ENCODE results near the gene PCNX2. TPM values are rescaled to one million over a fixed set of nuclear protein-coding genes. Genes with fewer than 3 reads are reported as not detected.

The PCNX2 gene
- total and polyA plus RNA-seq, 2 of the 8 experiments (the other 6 are each of a cell fraction or from before 2014, with no cell fraction given): 46.1 to 57.6 TPM

DNA sequence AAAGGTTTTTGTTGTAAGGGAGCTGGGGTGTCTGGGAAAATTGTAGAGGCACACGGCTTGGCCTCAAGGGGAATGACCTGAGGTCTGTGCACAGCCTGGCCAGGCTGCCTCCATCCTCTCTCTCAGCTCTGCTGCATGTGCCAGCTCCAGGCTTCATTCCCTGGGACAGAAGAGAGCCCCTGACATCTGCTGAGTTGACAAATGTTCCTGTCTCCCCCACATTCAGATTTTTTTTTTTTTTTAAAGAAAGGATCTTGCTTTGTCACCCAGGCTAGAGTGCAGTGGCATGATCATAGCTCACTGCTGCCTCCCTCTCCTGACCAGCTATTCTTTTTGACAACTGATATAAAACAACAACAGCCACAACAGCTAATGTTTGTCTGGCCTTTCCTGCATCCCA, 84.4 kb downstream of the PCNX2 start:
- no peak overlapping the region for H3K18ac ChIP-seq (ENCODE audit: extremely low read depth, low read length)
- no peak overlapping the region for H4K91ac ChIP-seq (replicated peaks; ENCODE audit: insufficient read length, low read length)
- H2BK15ac ChIP-seq (ENCODE audit: low read length): no peak overlapping the region
- H3K4me1 ChIP-seq (replicated peaks in 1 of 4; ENCODE audit: control insufficient read depth in 3 of 4, insufficient read depth in 4 of 4, low read length in 3 of 4): no peaks in the 10 kb centered on the region
- no peaks in the 10 kb centered on the region for H3K79me2 ChIP-seq (ENCODE audit: control insufficient read depth in 1 of 2, insufficient read depth in 2 of 2, low read length in 2 of 2)
- H3K4ac ChIP-seq (replicated peaks; ENCODE audit: insufficient read length, low read depth, low read length): no peak overlapping the region
- H3K27ac ChIP-seq (ENCODE audit: low read depth, low read length): no peak overlapping the region
- FAIRE-seq (no peak), DNase-seq (ENCODE audit: low read depth in 1 of 2, low spot score in 2 of 2) (no peak)
- no peak overlapping the region for H3K14ac ChIP-seq (ENCODE audit: insufficient read length)
- H4K8ac ChIP-seq (ENCODE audit: extremely low read depth, insufficient read depth, low read length): no peak overlapping the region
- CTCF ChIA-PET (ENCODE audit: partially characterized antibody): no interaction called here
- no peak overlapping the region for H2AFZ ChIP-seq (ENCODE audit: low read length)
- H3K27me3 ChIP-seq (replicated peaks in 1 of 4; ENCODE audit: control insufficient read depth in 3 of 4, extremely low read depth in 1 of 4, insufficient read depth in 3 of 4, low read length in 3 of 4): no peaks in the 10 kb centered on the region
- H3K4me3 ChIP-seq (ENCODE audit: extremely low read depth in 1 of 4, insufficient read depth in 2 of 4, low read depth in 3 of 4, low read length in 4 of 4): no peak overlapping the region
- H3K36me3 ChIP-seq (ENCODE audit: control insufficient read depth in 2 of 4, insufficient read depth in 4 of 4, low read length in 3 of 4): peaks cover 0 to 21% (median 13%) of the 10 kb centered on the region in 4 experiments; a peak in 4 of 8 replicates
- H2BK12ac ChIP-seq (ENCODE audit: low read depth, low read length): no peak overlapping the region
- TF ChIP-seq SIX5 (IDR thresholded peaks at IDR 0.05; ENCODE audit: low read depth, low read length) (no peak), ZNF274 (IDR thresholded peaks at IDR 0.05; ENCODE audit: borderline replicate concordance, extremely low read depth, low read length) (no peak), EGR1 (IDR thresholded peaks at IDR 0.05; ENCODE audit: borderline replicate concordance, low read depth, low read length) (no peak), CTCF (IDR thresholded peaks at IDR 0.05; ENCODE audit: control extremely low read depth in 1 of 3, insufficient read depth in 1 of 3, low read depth in 1 of 3, low read length in 3 of 3) (no peak), RBBP5 (IDR thresholded peaks at IDR 0.05; ENCODE audit: borderline replicate concordance, low read depth, low read length) (no peak), SIRT6 (IDR thresholded peaks at IDR 0.05; ENCODE audit: low read length) (no peak), TAF7 (optimal IDR thresholded peaks at IDR 0.05; ENCODE audit: borderline replicate concordance, low read depth, low read length) (no peak), CHD1 (IDR thresholded peaks at IDR 0.05; ENCODE audit: low read depth, low read length) (no peak)
- TF ChIP-seq, protein P1, sequence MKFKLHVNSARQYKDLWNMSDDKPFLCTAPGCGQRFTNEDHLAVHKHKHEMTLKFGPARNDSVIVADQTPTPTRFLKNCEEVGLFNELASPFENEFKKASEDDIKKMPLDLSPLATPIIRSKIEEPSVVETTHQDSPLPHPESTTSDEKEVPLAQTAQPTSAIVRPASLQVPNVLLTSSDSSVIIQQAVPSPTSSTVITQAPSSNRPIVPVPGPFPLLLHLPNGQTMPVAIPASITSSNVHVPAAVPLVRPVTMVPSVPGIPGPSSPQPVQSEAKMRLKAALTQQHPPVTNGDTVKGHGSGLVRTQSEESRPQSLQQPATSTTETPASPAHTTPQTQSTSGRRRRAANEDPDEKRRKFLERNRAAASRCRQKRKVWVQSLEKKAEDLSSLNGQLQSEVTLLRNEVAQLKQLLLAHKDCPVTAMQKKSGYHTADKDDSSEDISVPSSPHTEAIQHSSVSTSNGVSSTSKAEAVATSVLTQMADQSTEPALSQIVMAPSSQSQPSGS (IDR thresholded peaks at IDR 0.05; ENCODE audit: low read length): no peak
- no peak overlapping the region for H2BK20ac ChIP-seq (ENCODE audit: low read length)
- no peak overlapping the region for H3K9ac ChIP-seq (replicated peaks in 1 of 4; ENCODE audit: extremely low read depth in 1 of 4, low read depth in 3 of 4, low read length in 3 of 4)
- H3K23ac ChIP-seq (ENCODE audit: insufficient read length): no peak overlapping the region
- no peaks in the 10 kb centered on the region for H3K9me3 ChIP-seq (ENCODE audit: insufficient read depth in 2 of 2, low read depth in 1 of 2, low read length in 1 of 2)
- H2BK5ac ChIP-seq (ENCODE audit: low read depth, low read length): no peak overlapping the region
- no peak overlapping the region for H4K5ac ChIP-seq (ENCODE audit: insufficient read length, low read depth, low read length)
- H2AK5ac ChIP-seq (ENCODE audit: low read depth, low read length): no peak overlapping the region
- no peak overlapping the region for H2BK120ac ChIP-seq (replicated peaks; ENCODE audit: low read depth, low read length)
- no peaks in the 10 kb centered on the region for H3K23me2 ChIP-seq (ENCODE audit: low read depth, low read length)
- H3K79me1 ChIP-seq (ENCODE audit: low read depth, low read length): no peaks in the 10 kb centered on the region
- H3K4me2 ChIP-seq (ENCODE audit: insufficient read depth in 1 of 2, low read depth in 2 of 2, low read length in 2 of 2): no peak overlapping the region
- no peak overlapping the region for H3K56ac ChIP-seq (replicated peaks; ENCODE audit: insufficient read length, low read depth, low read length)
- POLR2A ChIA-PET (ENCODE audit: partially characterized antibody): no interaction called here
- peaks cover 0 to 1% of the 10 kb centered on the region in 2 experiments for H4K20me1 ChIP-seq (replicated peaks in 1 of 2; ENCODE audit: control insufficient read depth in 1 of 2, insufficient read depth in 2 of 2, low read length in 2 of 2)
- 94% methylated on average over 1 of the region's 1 CpG; no CpG with 5 or more reads in 1 of the 2 experiments for WGBS, 2 experiments (ENCODE audit: extremely low coverage in 1 of 2, insufficient coverage in 1 of 2, insufficient read length in 1 of 2, insufficient replicate concordance in 2 of 2, low coverage in 1 of 2, low lambda C conversion rate in 2 of 2, missing lambda C conversion rate in 1 of 2)
